ENCODE data around the gene GPN3. TPM values are rescaled to one million over a fixed set of nuclear protein-coding genes. Genes with fewer than 3 reads are reported as not detected.
A peak's percentile ranks its signal among the peaks of the same experiment; 100 is the strongest.

Gene GPN3
- total and polyA plus RNA-seq, 4 donors, result 20.4 to 26.9 (median 24.1) TPM

- peak overlapping the region; percentile 37 for H3K4me3 ChIP-seq
- peaks cover 0 to 10% (median 6%) of the 10 kb centered on the region in 4 donors for H3K36me3 ChIP-seq (ENCODE audit: control insufficient read depth in 4 of 4, insufficient read depth in 4 of 4, low read length in 4 of 4)
- ATAC-seq (ENCODE audit: insufficient read depth, low FRiP score) (peak; percentile 66), DNase-seq (peak; percentile 65 to 85 (median 76))
- H3K9ac ChIP-seq (ENCODE audit: insufficient read depth in 1 of 2, low read length in 2 of 2), result peak overlapping the region; percentile 42 to 99
- peaks cover 0 to 9% (median 4%) of the 10 kb centered on the region in 5 donors for H3K4me1 ChIP-seq (ENCODE audit: control insufficient read depth in 5 of 5, insufficient read depth in 5 of 5, low read length in 5 of 5)
- H3K27me3 ChIP-seq (ENCODE audit: control insufficient read depth in 3 of 3, insufficient read depth in 3 of 3, low read length in 2 of 3), result no peaks in the 10 kb centered on the region
- TF ChIP-seq CTCF (IDR thresholded peaks at IDR 0.05; ENCODE audit: control extremely low read depth, extremely low read depth), result no peak
- WGBS, 2 donors, result 22 to 26% methylated on average over 21 of the region's 21 CpGs
- peak overlapping the region; percentile 76 to 77 for H3K27ac ChIP-seq (ENCODE audit: low read depth in 1 of 2, low read length in 1 of 2)
- no peaks in the 10 kb centered on the region for H3K9me3 ChIP-seq (ENCODE audit: control insufficient read depth in 4 of 4, insufficient read depth in 3 of 4, low read length in 3 of 4)
Observed at GRCh38 chr12:110403976-110404682, 63.9 kb downstream of the GPN3 start.

GRCh38 chr12:110403146-110403975 lies 64.7 kb downstream of the GPN3 start, which contains the start of gene ANAPC7:
ANAPC7 (minus strand) TSS chr12:110403708; CDS start chr12:110403627, 81 bp downstream.
- ATAC-seq (ENCODE audit: insufficient read depth, low FRiP score), result peak; percentile 98
- no peak for TF ChIP-seq CTCF (IDR thresholded peaks at IDR 0.05; ENCODE audit: control extremely low read depth, extremely low read depth)
- WGBS, 2 donors, result 0 to 1% methylated on average over 59 to 62 of the region's 62 CpGs

More at GRCh38 chr12:110403146-110403975, 64.7 kb downstream of the GPN3 start, which contains the start of gene ANAPC7:
- Histone ChIP-seq H3K27ac (ENCODE audit: low read depth in 1 of 2, low read length in 1 of 2) (peak within 1 kb of the TSS; percentile 76 to 82), H3K4me1 (ENCODE audit: control insufficient read depth in 5 of 5, insufficient read depth in 5 of 5, low read length in 5 of 5) (peaks cover 0 to 9% (median 4%) of the 10 kb centered on the region in 5 donors), H3K9ac (ENCODE audit: insufficient read depth in 1 of 2, low read length in 2 of 2) (peak within 1 kb of the TSS; percentile 42 to 99), H3K27me3 (ENCODE audit: control insufficient read depth in 3 of 3, insufficient read depth in 3 of 3, low read length in 2 of 3) (no peaks in the 10 kb centered on the region), H3K36me3 (ENCODE audit: control insufficient read depth in 4 of 4, insufficient read depth in 4 of 4, low read length in 4 of 4) (peaks cover 0 to 10% (median 6%) of the 10 kb centered on the region in 4 donors), H3K9me3 (ENCODE audit: control insufficient read depth in 4 of 4, insufficient read depth in 3 of 4, low read length in 3 of 4) (no peaks in the 10 kb centered on the region), H3K4me3 (peak within 1 kb of the TSS; percentile 97)
- peak; percentile 93 to 94 (median 94) for DNase-seq

Small RNA genes lying within 50 kb of the gene (small RNA-seq; reads per million reads assigned to genes)
- gene RF00278 (ENCODE audit: low replicate concordance), result not detected

Other genes with a start within 250 kb of the GPN3 start
- 100 to 1,000 TPM; 162 to 240 TPM for gene ATP2A2, start 187.0 kb downstream of the GPN3 start, total RNA-seq
- gene ATP2A2, start 187.0 kb downstream of the GPN3 start, polyA plus RNA-seq, result 100 to 1,000 TPM in 1 of 2 donors, 10 to 100 TPM in 1; 34.1 to 110 TPM
- 10 to 100 TPM; 42.6 to 49.9 TPM for gene ANAPC7, start 64.5 kb downstream of the GPN3 start, total RNA-seq
- gene ANAPC7, start 64.5 kb downstream of the GPN3 start, polyA plus RNA-seq, result 10 to 100 TPM; 27.3 to 41.2 TPM
- gene ARPC3, start 17.9 kb downstream of the GPN3 start, total RNA-seq, result 100 to 1,000 TPM; 179 to 195 TPM
- 100 to 1,000 TPM; 491 to 514 TPM for gene ARPC3, start 17.9 kb downstream of the GPN3 start, polyA plus RNA-seq
- gene FAM216A, start 588 bp upstream of the GPN3 start, total RNA-seq, result 1 to 10 TPM; 2.9 to 6.3 TPM
- 1 to 10 TPM; 4.0 to 6.4 TPM for gene FAM216A, start 588 bp upstream of the GPN3 start, polyA plus RNA-seq
- 100 to 1,000 TPM in 1 of 2 donors, 10 to 100 TPM in 1; 73.7 to 104 TPM for gene VPS29, start 33.9 kb upstream of the GPN3 start, total RNA-seq
- 100 to 1,000 TPM; 165 to 177 TPM for gene VPS29, start 33.9 kb upstream of the GPN3 start, polyA plus RNA-seq
- 1 to 10 TPM in 1 of 2 donors, under 1 TPM in 1; 0.77 to 1.5 TPM for gene RAD9B, start 34.1 kb upstream of the GPN3 start, total RNA-seq
- under 1 TPM; 0.12 to 0.46 TPM for gene RAD9B, start 34.1 kb upstream of the GPN3 start, polyA plus RNA-seq
- gene PPTC7, start 115.1 kb upstream of the GPN3 start, total RNA-seq, result 10 to 100 TPM; 23.3 to 23.4 TPM
- 10 to 100 TPM in 1 of 2 donors, 1 to 10 TPM in 1; 7.1 to 15.3 TPM for gene PPTC7, start 115.1 kb upstream of the GPN3 start, polyA plus RNA-seq
- 10 to 100 TPM; 56.9 to 79.2 TPM for gene TCTN1, start 145.9 kb upstream of the GPN3 start, total RNA-seq
- gene TCTN1, start 145.9 kb upstream of the GPN3 start, polyA plus RNA-seq, result 10 to 100 TPM; 22.0 to 31.6 TPM
- 10 to 100 TPM in 1 of 2 donors, 1 to 10 TPM in 1; 9.2 to 12.4 TPM for gene HVCN1, start 220.9 kb upstream of the GPN3 start, total RNA-seq
- 10 to 100 TPM in 1 of 2 donors, 1 to 10 TPM in 1; 9.1 to 16.7 TPM for gene HVCN1, start 220.9 kb upstream of the GPN3 start, polyA plus RNA-seq

All from lung (tissue), 13 donors.